Heart right ventricle (tissue), 16 donors: ENCODE measurements around the gene BAIAP3. TPM values are rescaled to one million over a fixed set of nuclear protein-coding genes. Genes with fewer than 3 reads are reported as not detected.

Experiments
- ATAC-seq, 8 donors: fragments of 200-7000 bp; cut with Tn5 transposase; one replicate each; pipeline ENCODE4 v1.9.1; 2020; ENCODE audit warnings: mild to moderate bottlenecking in 8 of 8, moderate library complexity in 8 of 8, moderate number of reproducible peaks in 1 of 8
- DNase-seq, 2 donors: peaks; one replicate each; pipeline ENCODE4 v3.0.0-alpha.2; 2020
- H3K27ac ChIP-seq, 10 donors: fragments of 200-600 bp; sonication (generic) in 2 of 10; one replicate each; pipeline versions ENCODE4 v1.5.0 to v1.8.0; 2020 to 2022; ENCODE audit warnings: mild to moderate bottlenecking in 3 of 10
- H3K27me3 ChIP-seq, 7 donors: fragments of 200-600 bp; one replicate each; pipeline ENCODE4 v1.8.0; 2021 to 2022; ENCODE audit warnings: mild to moderate bottlenecking in 2 of 7
- H3K36me3 ChIP-seq, 9 donors: fragments of 200-600 bp; sonication (generic) in 1 of 9; one replicate each; pipeline versions ENCODE4 v1.5.0 to v1.8.0; 2020 to 2022; ENCODE audit warnings: mild to moderate bottlenecking in 2 of 9
- H3K4me1 ChIP-seq, 9 donors: fragments of 200-600 bp; sonication (generic) in 1 of 9; one replicate each; pipeline versions ENCODE4 v1.5.0 to v1.8.0; 2020 to 2022; ENCODE audit warnings: mild to moderate bottlenecking in 4 of 9
- H3K4me3 ChIP-seq, 10 donors: fragments of 200-600 bp; sonication (generic) in 2 of 10; one replicate each; pipeline versions ENCODE4 v1.5.0 to v1.8.0; 2020 to 2022; ENCODE audit warnings: mild to moderate bottlenecking in 7 of 10, moderate library complexity in 2 of 10
- H3K9me3 ChIP-seq, 11 donors: fragments of 200-600 bp in 10 of 11; sonication (generic) in 2 of 11; one replicate each; pipeline versions ENCODE4 v1.5.0 to v1.8.0; 2013 to 2022; ENCODE audit warnings: mild to moderate bottlenecking in 2 of 11, control low read depth in 1 of 11, moderate library complexity in 1 of 11
- CTCF ChIP-seq, 9 donors: fragments of 200-600 bp; sonication (generic) in 2 of 9; IDR thresholded peaks; one replicate each; pipeline versions ENCODE4 v1.5.0 to v1.8.0; 2021 to 2022; ENCODE audit warnings: antibody characterized with exemption in 9 of 9, mild to moderate bottlenecking in 5 of 9, moderate library complexity in 1 of 9
- WGBS, 2 donors: extraction: QIAGEN DNeasy Blood & Tissue Kit; methylation state at CpG; one replicate each; pipeline ENCODE4 v1.1.7; 2013; ENCODE audit warnings: inconsistent platforms in 1 of 2; 5-methylcytosine and 5-hydroxymethylcytosine counted together
- intact Hi-C, 10 donors: fragments of 100-400 bp; cut with DNase I; formaldehyde crosslinking; loops; one replicate each; pipeline versions ENCODE4 v1.11.1 to v1.14.2; 2022
- polyA plus RNA-seq, 2 donors: library from polyadenylated mRNA; stranded (reverse); fragments of 200-250 nt; gene quantifications; one replicate each; pipeline ENCODE4 v1.2.3, GENCODE V29; 2013
- total RNA-seq, 10 donors: library from RNA; stranded (reverse); fragmentation: NEBNext Ultra II Directional in 3 of 10; extraction: Animal tissue kit (Norgen Biotek cat#: 25700) in 3 of 10; gene quantifications; one replicate each; pipeline versions ENCODE4 v1.2.1 to v1.2.4, GENCODE V29; 2021 to 2023
- donor health status: Arrhythmogenic right ventricular cardiomyopathy.
- donor health status: ischemic (EF 13 %, LVEDD 7.1; RV severe dilation, severe dysfunction).
- donor health status: healthy with polysubstance abuse.
- donor health status: DM: no; HTN: yes; CAD: no.
- donor health status: DM: no; HTN: no; CAD: no.
- donor health status: ischemic (EF 25% LVEDD 6.9; RV normal size, moderate dysfunction).
- donor health status: ischemic (EF 25% LVEDD 5.7; RV mildly dilated, moderate dysfunction).
- donor health status: healthy.
- donor health status: DM: yes; HTN: yes; CAD: no.
- donor health status: Ischemic cardiomyopathy.
- donor health status: ischemic (EF 35%, LVEDD 5.7; RV mildly dilated, moderate dysfunction).
- donor health status: nonischemic (EF 11% LVEDD 7.7; RV severe dilation, severe dysfunction).
- donor health status: DM: yes; HTN: yes; CAD: no.
- donor health status: PGD.
- donor health status: ischemic (EF 29% LVEDD 5.4; RV normal size, mild dysfunction).
- donor health status: nonischemic (EF 23%, LVEDD 6.1; RV moderate dilation, normal function).

Gene BAIAP3
- total and polyA plus RNA-seq, 12 donors: 0.37 to 6.8 (median 2.0) TPM

GRCh38 chr16:1298406-1298805 is 35.0 kb upstream of the BAIAP3 start:
- no peak for TF ChIP-seq CTCF (IDR thresholded peaks at IDR 0.05)
- Histone ChIP-seq H3K4me1 (peaks cover 3 to 16% (median 7%) of the 10 kb centered on the region in 9 donors), H3K27ac (no peak overlapping the region), H3K9me3 (no peaks in the 10 kb centered on the region), H3K36me3 (no peaks in the 10 kb centered on the region), H3K4me3 (no peak overlapping the region), H3K27me3 (peaks cover 0 to 55% (median 42%) of the 10 kb centered on the region in 7 donors)
- DNase-seq: no peak
- no peak for ATAC-seq
- intact Hi-C loops: no loop called here
- 92 to 95% methylated on average over 14 of the region's 14 CpGs for WGBS, 2 donors

- WGBS, 2 donors: 73 to 79% methylated on average over 30 to 31 of the region's 31 CpGs
- no peak for TF ChIP-seq CTCF (IDR thresholded peaks at IDR 0.05)
- ATAC-seq (no peak), DNase-seq (no peak)
- Histone ChIP-seq H3K27ac (no peak overlapping the region), H3K27me3 (peaks cover 0 to 48% (median 36%) of the 10 kb centered on the region in 7 donors), H3K9me3 (no peaks in the 10 kb centered on the region), H3K4me3 (no peak overlapping the region), H3K4me1 (peaks cover 3 to 18% (median 9%) of the 10 kb centered on the region in 9 donors), H3K36me3 (no peaks in the 10 kb centered on the region)
- intact Hi-C loops: no loop called here
These were observed 34.2 kb upstream of the BAIAP3 start for GRCh38 chr16:1299012-1299867.

GRCh38 chr16:1299868-1300203 is 33.6 kb upstream of the BAIAP3 start:
- DNase-seq (no peak), ATAC-seq (no peak)
- Histone ChIP-seq H3K4me3 (no peak overlapping the region), H3K9me3 (no peaks in the 10 kb centered on the region), H3K4me1 (peaks cover 3 to 20% (median 9%) of the 10 kb centered on the region in 9 donors), H3K27me3 (peaks cover 0 to 47% (median 34%) of the 10 kb centered on the region in 7 donors), H3K27ac (no peak overlapping the region), H3K36me3 (no peaks in the 10 kb centered on the region)
- intact Hi-C loops: no loop called here
- 80 to 85% methylated on average over 12 of the region's 12 CpGs for WGBS, 2 donors
- TF ChIP-seq CTCF (IDR thresholded peaks at IDR 0.05): no peak

- peaks cover 3 to 20% (median 9%) of the 10 kb centered on the region in 9 donors for H3K4me1 ChIP-seq
- no peak overlapping the region for H3K27ac ChIP-seq
- TF ChIP-seq CTCF (IDR thresholded peaks at IDR 0.05): peak; percentile 64 to 94 (median 85)
- peak; percentile 51 to 80 (median 75) for ATAC-seq
- 9 to 10% methylated on average over 41 to 42 of the region's 42 CpGs for WGBS, 2 donors
- H3K36me3 ChIP-seq: no peaks in the 10 kb centered on the region
- peak overlapping the region in 4 of 10 donors; percentile 1 to 26 (median 14) for H3K4me3 ChIP-seq
- peak; percentile 55 to 74 for DNase-seq
- no peaks in the 10 kb centered on the region for H3K9me3 ChIP-seq
- intact Hi-C loops: no loop called here
- H3K27me3 ChIP-seq: peaks cover 0 to 45% (median 31%) of the 10 kb centered on the region in 7 donors
These were observed 32.6 kb upstream of the BAIAP3 start for GRCh38 chr16:1300664-1301476.
